Activated CD4-positive, alpha-beta T cell treated with anti-CD3 and anti-CD28 coated beads, Interleukin-2, amount 10 ng/mL, durations not matched to agents 7 days and 5 days (primary cell): Measurements from ENCODE around the gene KSR1. TPM values are rescaled to one million over a fixed set of nuclear protein-coding genes. Genes with fewer than 3 reads are reported as not detected.

Experiments
- CTCF ChIA-PET: fragments of 350-600 bp; sonication (Branson Sonifier 250); formaldehyde crosslinking; loops from one replicate; lab custom pipeline; 2021; ENCODE audit warnings: antibody characterized with exemption; lab: Charles Lee
- POLR2A ChIA-PET: fragments of 350-600 bp; sonication (Branson Sonifier 250); formaldehyde crosslinking; loops from one replicate; lab custom pipeline; 2021; ENCODE audit warnings: antibody characterized with exemption; lab: Charles Lee
- DNase-seq: peaks from one replicate; pipeline ENCODE4 v3.0.0-alpha.2; 2020
- H3K27ac Mint-ChIP-seq: one replicate; pipeline ENCODE4 v1.8.0; 2021; ENCODE audit warnings: mild to moderate bottlenecking, moderate library complexity, mixed read lengths
- H3K27me3 Mint-ChIP-seq: one replicate; pipeline ENCODE4 v1.8.0; 2021; ENCODE audit warnings: mixed read lengths
- H3K36me3 Mint-ChIP-seq: one replicate; pipeline ENCODE4 v1.8.0; 2021; ENCODE audit warnings: low read depth, mixed read lengths
- H3K4me1 Mint-ChIP-seq: one replicate; pipeline ENCODE4 v1.8.0; 2021; ENCODE audit warnings: mixed read lengths
- H3K4me3 Mint-ChIP-seq: one replicate; pipeline ENCODE4 v1.8.0; 2021; ENCODE audit warnings: mild to moderate bottlenecking, moderate library complexity, mixed read lengths
- H3K9me3 Mint-ChIP-seq: one replicate; pipeline ENCODE4 v1.8.0; 2021; ENCODE audit warnings: mixed read lengths
- total RNA-seq, 2 experiments: library from RNA; stranded (reverse); gene quantifications; one replicate each; pipeline ENCODE4 v1.2.3, GENCODE V29; 2021

The KSR1 gene
- total RNA-seq, 2 experiments from 2014 or later: 43.1 to 45.7 TPM

GRCh38 chr17:27533874-27534815, 77.9 kb downstream of the KSR1 start:
- no peaks in the 10 kb centered on the region for H3K27me3 Mint-ChIP-seq
- no peak overlapping the region for H3K27ac Mint-ChIP-seq
- H3K36me3 Mint-ChIP-seq: no peaks in the 10 kb centered on the region
- POLR2A ChIA-PET: no interaction called here
- no peak for DNase-seq
- H3K9me3 Mint-ChIP-seq: no peaks in the 10 kb centered on the region
- H3K4me3 Mint-ChIP-seq: no peak overlapping the region
- peaks cover 53% of the 10 kb centered on the region for H3K4me1 Mint-ChIP-seq
- CTCF ChIA-PET: interaction anchor here (1.1 to 1.8 kb wide), 4 partner anchors 13 to 66 kb away, joined by 3 to 8 read pairs (median 4); no protein-coding TSS in a partner anchor

GRCh38 chr17:27535178-27535928, 79.1 kb downstream of the KSR1 start:
- Mint-ChIP-seq H3K4me3 (no peak overlapping the region), H3K9me3 (no peaks in the 10 kb centered on the region), H3K4me1 (peaks cover 46% of the 10 kb centered on the region), H3K27me3 (no peaks in the 10 kb centered on the region), H3K27ac (no peak overlapping the region), H3K36me3 (no peaks in the 10 kb centered on the region)
- POLR2A ChIA-PET: no interaction called here
- CTCF ChIA-PET: interaction anchor here (1.1 to 1.8 kb wide), 4 partner anchors 9 to 65 kb away, joined by 3 to 8 read pairs (median 4); no protein-coding TSS in a partner anchor
- no peak for DNase-seq

- POLR2A ChIA-PET: no interaction called here
- no peak for DNase-seq
- Mint-ChIP-seq H3K27me3 (no peaks in the 10 kb centered on the region), H3K36me3 (no peaks in the 10 kb centered on the region), H3K4me1 (peaks cover 44% of the 10 kb centered on the region), H3K27ac (no peak overlapping the region), H3K9me3 (no peaks in the 10 kb centered on the region), H3K4me3 (no peak overlapping the region)
- CTCF ChIA-PET: interaction anchor here (1.2 kb wide), 1 partner anchor 9 kb away, joined by 4 read pairs; no protein-coding TSS in a partner anchor
Measured at GRCh38 chr17:27535975-27536374, 79.7 kb downstream of the KSR1 start.

- CTCF ChIA-PET: no interaction called here
- DNase-seq: no peak
- no peaks in the 10 kb centered on the region for H3K36me3 Mint-ChIP-seq
- no peak overlapping the region for H3K27ac Mint-ChIP-seq
- no peak overlapping the region for H3K4me3 Mint-ChIP-seq
- H3K4me1 Mint-ChIP-seq: peaks cover 45% of the 10 kb centered on the region
- no peaks in the 10 kb centered on the region for H3K27me3 Mint-ChIP-seq
- POLR2A ChIA-PET: no interaction called here
- H3K9me3 Mint-ChIP-seq: no peaks in the 10 kb centered on the region
Measured at GRCh38 chr17:27536781-27537180, 80.5 kb downstream of the KSR1 start.

GRCh38 chr17:27538156-27538955, 82.1 kb downstream of the KSR1 start:
- peaks cover 52% of the 10 kb centered on the region for H3K4me1 Mint-ChIP-seq
- CTCF ChIA-PET: interaction anchor here (1.0 kb wide), 1 partner anchor 12 kb away, joined by 4 read pairs; no protein-coding TSS in a partner anchor
- no peak overlapping the region for H3K27ac Mint-ChIP-seq
- H3K9me3 Mint-ChIP-seq: no peaks in the 10 kb centered on the region
- POLR2A ChIA-PET: no interaction called here
- no peak for DNase-seq
- no peak overlapping the region for H3K4me3 Mint-ChIP-seq
- H3K36me3 Mint-ChIP-seq: no peaks in the 10 kb centered on the region
- H3K27me3 Mint-ChIP-seq: no peaks in the 10 kb centered on the region

GRCh38 chr17:27539152-27539551, 82.9 kb downstream of the KSR1 start:
- no peaks in the 10 kb centered on the region for H3K36me3 Mint-ChIP-seq
- no peak for DNase-seq
- H3K4me3 Mint-ChIP-seq: no peak overlapping the region
- ChIA-PET CTCF (no interaction called here), POLR2A (no interaction called here)
- H3K9me3 Mint-ChIP-seq: no peaks in the 10 kb centered on the region
- H3K4me1 Mint-ChIP-seq: peaks cover 57% of the 10 kb centered on the region
- no peak overlapping the region for H3K27ac Mint-ChIP-seq
- H3K27me3 Mint-ChIP-seq: no peaks in the 10 kb centered on the region

- Mint-ChIP-seq H3K4me1 (peaks cover 62% of the 10 kb centered on the region), H3K27ac (no peak overlapping the region), H3K4me3 (no peak overlapping the region), H3K9me3 (no peaks in the 10 kb centered on the region), H3K27me3 (no peaks in the 10 kb centered on the region), H3K36me3 (no peaks in the 10 kb centered on the region)
- POLR2A ChIA-PET: no interaction called here
- DNase-seq: no peak
- CTCF ChIA-PET: interaction anchor here (0.6 to 1.7 kb wide), 3 partner anchors 56 to 67 kb away, joined by 3 to 4 read pairs (median 3); no protein-coding TSS in a partner anchor
Measured at GRCh38 chr17:27539794-27540317, 83.6 kb downstream of the KSR1 start.

GRCh38 chr17:27540318-27541101, 84.3 kb downstream of the KSR1 start:
- Mint-ChIP-seq H3K27ac (no peak overlapping the region), H3K9me3 (no peaks in the 10 kb centered on the region), H3K36me3 (no peaks in the 10 kb centered on the region), H3K27me3 (no peaks in the 10 kb centered on the region), H3K4me3 (no peak overlapping the region), H3K4me1 (peaks cover 68% of the 10 kb centered on the region)
- POLR2A ChIA-PET: no interaction called here
- DNase-seq: no peak
- CTCF ChIA-PET: interaction anchor here (0.6 to 1.7 kb wide), 4 partner anchors 9 to 68 kb away, joined by 3 to 4 read pairs (median 4); no protein-coding TSS in a partner anchor

GRCh38 chr17:27541301-27542023, 85.2 kb downstream of the KSR1 start:
- H3K9me3 Mint-ChIP-seq: no peaks in the 10 kb centered on the region
- no peak overlapping the region for H3K4me3 Mint-ChIP-seq
- peaks cover 72% of the 10 kb centered on the region for H3K4me1 Mint-ChIP-seq
- no peak for DNase-seq
- peak overlapping the region; percentile 20 for H3K27ac Mint-ChIP-seq
- H3K27me3 Mint-ChIP-seq: no peaks in the 10 kb centered on the region
- POLR2A ChIA-PET: no interaction called here
- H3K36me3 Mint-ChIP-seq: no peaks in the 10 kb centered on the region
- CTCF ChIA-PET: interaction anchor here (1.2 to 1.7 kb wide), 2 partner anchors 10 to 69 kb away, joined by 4 read pairs; no protein-coding TSS in a partner anchor

GRCh38 chr17:27542841-27543463, 86.7 kb downstream of the KSR1 start:
- DNase-seq: no peak

More at GRCh38 chr17:27542841-27543463, 86.7 kb downstream of the KSR1 start:
- ChIA-PET CTCF (interaction anchor here (0.6 to 1.3 kb wide), 2 partner anchors 17 to 382 kb away, joined by 3 to 4 read pairs; no protein-coding TSS in a partner anchor), POLR2A (no interaction called here)
- H3K4me3 Mint-ChIP-seq: no peak overlapping the region
- no peaks in the 10 kb centered on the region for H3K36me3 Mint-ChIP-seq
- no peaks in the 10 kb centered on the region for H3K27me3 Mint-ChIP-seq
- peaks cover 75% of the 10 kb centered on the region for H3K4me1 Mint-ChIP-seq
- H3K9me3 Mint-ChIP-seq: no peaks in the 10 kb centered on the region
- H3K27ac Mint-ChIP-seq: no peak overlapping the region
